IgD-negative memory B cell (primary cell): ENCODE measurements around the gene PLSCR5. TPM values are rescaled to one million over a fixed set of nuclear protein-coding genes. Genes with fewer than 3 reads are reported as not detected.

ENCODE experiments used
- H3K27ac Mint-ChIP-seq, 3 donors: one replicate each; pipeline ENCODE4 v1.8.0; 2020 to 2022; ENCODE audit warnings: mild to moderate bottlenecking in 3 of 3, mixed read lengths in 3 of 3, moderate library complexity in 1 of 3
- H3K27me3 Mint-ChIP-seq: one replicate; pipeline ENCODE4 v1.8.0; 2021; ENCODE audit warnings: mixed read lengths
- H3K36me3 Mint-ChIP-seq: one replicate; pipeline ENCODE4 v1.8.0; 2020; ENCODE audit warnings: mild to moderate bottlenecking, mixed read lengths
- H3K4me1 Mint-ChIP-seq, 3 donors: one replicate each; pipeline ENCODE4 v1.8.0; 2020 to 2022; ENCODE audit warnings: mixed read lengths in 3 of 3, mild to moderate bottlenecking in 1 of 3
- H3K4me3 Mint-ChIP-seq, 4 donors: one replicate each; pipeline ENCODE4 v1.8.0; 2020 to 2022; ENCODE audit warnings: mild to moderate bottlenecking in 4 of 4, mixed read lengths in 4 of 4, moderate library complexity in 3 of 4
- H3K9me3 Mint-ChIP-seq, 3 donors: one replicate each; pipeline ENCODE4 v1.8.0; 2020 to 2021; ENCODE audit warnings: mixed read lengths in 3 of 3, mild to moderate bottlenecking in 1 of 3
- polyA plus RNA-seq: library from polyadenylated mRNA; unstranded; fragments of 300-500 nt; fragmentation: Illumina TruSeq; gene quantifications from one replicate; pipeline ENCODE4 v1.2.3, GENCODE V29; 2021

PLSCR5 gene, protein sequence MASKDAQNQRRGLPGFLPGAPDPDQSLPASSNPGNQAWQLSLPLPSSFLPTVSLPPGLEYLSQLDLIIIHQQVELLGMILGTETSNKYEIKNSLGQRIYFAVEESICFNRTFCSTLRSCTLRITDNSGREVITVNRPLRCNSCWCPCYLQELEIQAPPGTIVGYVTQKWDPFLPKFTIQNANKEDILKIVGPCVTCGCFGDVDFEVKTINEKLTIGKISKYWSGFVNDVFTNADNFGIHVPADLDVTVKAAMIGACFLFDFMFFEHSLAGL
- polyA plus RNA-seq = not detected

DNA sequence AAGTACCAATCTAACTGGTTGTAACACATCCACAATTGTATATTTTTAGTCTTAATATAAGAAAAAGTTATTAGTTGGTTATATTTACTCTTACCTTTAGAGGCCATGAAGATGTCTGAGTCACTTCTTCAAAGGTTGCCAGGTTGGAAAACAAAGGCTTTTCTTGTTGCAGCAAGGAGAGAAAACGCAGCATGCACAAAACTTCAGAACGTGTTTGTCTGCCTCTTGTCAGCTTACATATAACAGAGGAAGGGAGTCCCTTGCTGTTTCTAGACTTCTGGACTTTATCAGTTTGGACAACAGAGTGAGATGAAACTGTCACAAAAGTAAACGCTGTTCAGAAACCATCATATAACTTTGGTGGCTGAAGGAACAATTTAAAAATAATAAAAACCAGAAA is at the start of gene PLSCR5:
Gene PLSCR5, minus strand, starts transcription at position 241 of the 400 bp plus-strand sequence. Its CDS starts 134 bp downstream, at position 107.
- Mint-ChIP-seq H3K4me3 (no peak within 1 kb of the TSS), H3K27me3 (no peaks in the 10 kb centered on the region), H3K27ac (no peak within 1 kb of the TSS), H3K4me1 (no peaks in the 10 kb centered on the region), H3K36me3 (no peaks in the 10 kb centered on the region), H3K9me3 (peaks cover 0 to 5% (median 0%) of the 10 kb centered on the region in 3 donors)

- Mint-ChIP-seq H3K36me3 (no peaks in the 10 kb centered on the region), H3K4me1 (no peaks in the 10 kb centered on the region), H3K4me3 (no peak overlapping the region), H3K27ac (no peak overlapping the region), H3K27me3 (no peaks in the 10 kb centered on the region), H3K9me3 (peaks cover 0 to 2% (median 0%) of the 10 kb centered on the region in 3 donors)
Observed at GRCh38 chr3:146653978-146654377, 48.8 kb upstream of the PLSCR5 start.

DNA sequence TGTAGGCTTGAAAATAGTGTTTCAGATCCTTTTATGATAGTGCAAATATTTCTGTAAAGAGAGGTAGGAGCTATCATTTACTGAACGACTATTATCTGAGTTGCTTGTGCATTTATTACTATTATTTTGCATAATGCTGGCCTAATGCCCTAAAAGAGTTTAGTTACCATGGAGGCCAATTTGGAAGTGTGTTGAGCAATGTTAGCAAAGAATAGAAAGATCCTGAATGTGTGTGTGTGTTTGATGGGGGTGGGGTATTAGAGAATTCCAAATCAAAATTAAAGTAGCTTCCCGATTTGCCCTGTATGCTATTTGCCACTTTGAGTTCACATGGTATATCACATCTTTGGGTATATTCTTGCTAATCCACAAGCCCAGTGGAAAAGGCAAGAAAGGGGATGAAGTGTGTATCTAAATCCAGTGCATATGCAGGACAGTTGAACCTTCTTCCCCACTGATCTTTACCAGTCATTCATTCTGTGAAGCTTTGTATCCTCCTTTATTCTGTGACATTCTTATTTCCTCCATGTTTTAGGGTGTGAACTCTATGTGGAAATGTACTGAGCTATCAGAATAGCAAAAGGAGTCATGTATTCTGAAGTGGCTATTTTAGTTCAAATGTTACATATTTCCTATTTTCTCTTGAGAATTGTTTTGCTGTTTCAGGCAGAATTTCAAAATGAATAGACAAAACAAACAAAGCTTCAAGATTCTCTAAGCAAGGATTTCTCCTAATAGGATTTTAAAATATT is 45.7 kb upstream of the PLSCR5 start:
- H3K36me3 Mint-ChIP-seq = no peaks in the 10 kb centered on the region
- H3K4me1 Mint-ChIP-seq = no peaks in the 10 kb centered on the region
- H3K27ac Mint-ChIP-seq = no peak overlapping the region
- no peak overlapping the region for H3K4me3 Mint-ChIP-seq
- H3K9me3 Mint-ChIP-seq = no peaks in the 10 kb centered on the region
- no peaks in the 10 kb centered on the region for H3K27me3 Mint-ChIP-seq

- Mint-ChIP-seq H3K4me1 (no peaks in the 10 kb centered on the region), H3K9me3 (no peaks in the 10 kb centered on the region), H3K27me3 (no peaks in the 10 kb centered on the region), H3K4me3 (no peak overlapping the region), H3K27ac (no peak overlapping the region), H3K36me3 (no peaks in the 10 kb centered on the region)
Observed at GRCh38 chr3:146646261-146646660, 41.1 kb upstream of the PLSCR5 start.

DNA sequence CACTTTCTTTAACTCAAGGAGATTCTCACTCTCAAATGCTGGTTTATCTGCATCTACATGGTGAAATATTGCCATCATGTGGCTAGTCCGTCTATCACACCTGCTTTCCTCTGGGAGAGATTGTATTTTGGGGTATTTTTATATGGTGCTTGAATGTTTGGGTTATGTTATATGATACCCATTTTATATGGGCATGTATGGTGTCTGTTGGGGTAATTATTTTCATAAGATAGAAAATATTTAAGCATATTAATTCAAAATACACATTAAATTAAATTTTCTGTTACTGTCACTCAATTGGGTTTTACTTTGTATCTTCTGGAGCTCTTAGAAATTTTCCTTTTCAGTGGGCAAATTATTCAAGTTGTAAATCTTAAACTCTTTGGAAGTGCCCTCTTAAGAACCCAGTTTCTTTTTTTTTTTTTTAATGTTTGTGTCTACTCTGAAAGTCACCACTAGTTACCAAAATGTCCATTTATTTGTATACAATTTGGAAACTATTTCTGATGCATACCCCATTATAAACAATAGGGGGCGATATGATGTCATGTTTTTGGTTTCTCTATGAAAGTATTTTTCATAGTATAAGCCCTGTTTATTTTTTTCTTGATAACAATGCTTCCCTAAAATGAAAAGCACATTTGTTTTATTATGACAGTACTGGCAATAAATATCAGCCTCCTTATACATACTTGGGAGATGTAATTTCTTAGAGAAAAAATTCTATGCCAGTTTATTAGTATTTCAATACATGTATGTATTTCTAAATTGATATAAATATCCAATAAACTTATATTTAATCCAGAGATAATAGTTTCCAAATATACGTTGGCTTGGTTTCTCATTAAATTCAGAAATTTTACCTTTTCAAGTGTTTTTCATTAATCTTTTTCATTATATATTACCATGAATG is 36.1 kb upstream of the PLSCR5 start:
- H3K27me3 Mint-ChIP-seq = peaks cover 5% of the 10 kb centered on the region
- H3K36me3 Mint-ChIP-seq = no peaks in the 10 kb centered on the region
- no peak overlapping the region for H3K27ac Mint-ChIP-seq
- no peaks in the 10 kb centered on the region for H3K9me3 Mint-ChIP-seq
- no peaks in the 10 kb centered on the region for H3K4me1 Mint-ChIP-seq
- no peak overlapping the region for H3K4me3 Mint-ChIP-seq

GRCh38 chr3:146640361-146640760 is 35.2 kb upstream of the PLSCR5 start:
- no peaks in the 10 kb centered on the region for H3K4me1 Mint-ChIP-seq
- H3K9me3 Mint-ChIP-seq = no peaks in the 10 kb centered on the region
- peaks cover 5% of the 10 kb centered on the region for H3K27me3 Mint-ChIP-seq
- no peak overlapping the region for H3K27ac Mint-ChIP-seq
- no peaks in the 10 kb centered on the region for H3K36me3 Mint-ChIP-seq
- no peak overlapping the region for H3K4me3 Mint-ChIP-seq

GRCh38 chr3:146638718-146639117 is 33.6 kb upstream of the PLSCR5 start:
- no peak overlapping the region for H3K4me3 Mint-ChIP-seq
- H3K27ac Mint-ChIP-seq = no peak overlapping the region
- H3K4me1 Mint-ChIP-seq = no peaks in the 10 kb centered on the region
- no peaks in the 10 kb centered on the region for H3K36me3 Mint-ChIP-seq
- H3K27me3 Mint-ChIP-seq = peaks cover 5% of the 10 kb centered on the region
- no peaks in the 10 kb centered on the region for H3K9me3 Mint-ChIP-seq

- H3K4me3 Mint-ChIP-seq = no peak overlapping the region
- H3K9me3 Mint-ChIP-seq = no peaks in the 10 kb centered on the region
- H3K27me3 Mint-ChIP-seq = peaks cover 5% of the 10 kb centered on the region
- H3K4me1 Mint-ChIP-seq = no peaks in the 10 kb centered on the region
- no peaks in the 10 kb centered on the region for H3K36me3 Mint-ChIP-seq
- H3K27ac Mint-ChIP-seq = no peak overlapping the region
Observed at GRCh38 chr3:146637871-146638270, 32.7 kb upstream of the PLSCR5 start.

DNA sequence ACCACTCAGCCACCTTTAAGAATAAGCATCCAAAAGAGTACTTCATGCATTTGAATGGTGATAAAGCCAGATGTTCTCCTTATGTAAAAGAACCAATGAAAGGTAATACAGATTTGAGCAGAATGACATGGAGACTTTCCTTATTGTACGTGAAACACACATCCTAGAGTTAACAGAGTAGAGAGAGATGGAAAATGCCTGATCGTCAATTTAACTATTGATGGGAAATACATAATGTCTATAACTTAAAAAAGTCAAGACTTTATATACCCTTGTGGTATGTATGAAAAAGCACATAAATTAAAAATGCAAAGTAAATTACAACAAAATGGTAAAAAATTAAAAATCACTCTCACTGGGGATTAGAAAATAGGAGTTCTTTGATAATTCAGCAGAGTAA is 31.7 kb upstream of the PLSCR5 start:
- Mint-ChIP-seq H3K27ac (no peak overlapping the region), H3K4me1 (no peaks in the 10 kb centered on the region), H3K4me3 (no peak overlapping the region), H3K27me3 (peaks cover 7% of the 10 kb centered on the region), H3K36me3 (no peaks in the 10 kb centered on the region), H3K9me3 (no peaks in the 10 kb centered on the region)

DNA sequence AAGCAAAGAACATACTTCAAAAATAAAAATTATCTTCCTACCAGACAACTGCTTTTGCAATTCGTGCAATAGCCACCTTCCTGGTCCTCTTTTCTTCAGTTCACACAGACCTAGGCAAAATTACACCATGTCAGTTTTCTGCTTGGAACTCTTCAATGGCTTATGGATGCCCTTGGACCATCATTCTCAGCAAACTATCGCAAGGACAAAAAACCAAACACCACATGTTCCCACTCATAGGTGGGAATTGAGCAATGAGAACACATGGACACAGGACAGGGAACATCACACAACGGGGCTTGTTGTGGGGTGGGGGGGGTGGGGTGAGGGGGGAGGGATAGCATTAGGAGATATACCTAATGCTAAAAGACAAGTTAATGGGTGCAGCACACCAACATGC is 29.2 kb upstream of the PLSCR5 start:
- no peaks in the 10 kb centered on the region for H3K36me3 Mint-ChIP-seq
- no peaks in the 10 kb centered on the region for H3K9me3 Mint-ChIP-seq
- no peak overlapping the region for H3K4me3 Mint-ChIP-seq
- H3K27ac Mint-ChIP-seq = no peak overlapping the region
- peaks cover 7% of the 10 kb centered on the region for H3K27me3 Mint-ChIP-seq
- H3K4me1 Mint-ChIP-seq = no peaks in the 10 kb centered on the region

DNA sequence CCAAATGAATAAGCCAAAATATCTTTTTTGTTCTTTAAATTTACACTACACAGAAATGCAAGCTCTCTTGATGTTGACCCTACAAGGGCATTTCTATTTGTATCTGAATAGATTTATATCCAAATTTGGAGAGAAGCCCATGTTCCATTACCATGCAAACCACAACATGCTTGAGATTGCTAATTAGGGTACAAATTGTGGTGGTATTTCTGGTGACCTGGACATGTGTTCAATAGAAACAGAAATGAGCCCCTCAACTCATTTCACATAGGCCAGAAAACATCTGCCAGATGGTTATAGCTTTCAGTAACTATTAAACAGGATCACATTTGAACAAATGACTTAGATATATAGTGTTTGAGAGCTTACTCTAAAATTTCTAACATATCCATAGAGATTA is 23.5 kb upstream of the PLSCR5 start:
- peaks cover 2% of the 10 kb centered on the region for H3K27me3 Mint-ChIP-seq
- H3K4me1 Mint-ChIP-seq = peaks cover 0 to 10% (median 2%) of the 10 kb centered on the region in 3 donors
- H3K9me3 Mint-ChIP-seq = no peaks in the 10 kb centered on the region
- H3K27ac Mint-ChIP-seq = no peak overlapping the region
- no peaks in the 10 kb centered on the region for H3K36me3 Mint-ChIP-seq
- H3K4me3 Mint-ChIP-seq = no peak overlapping the region

DNA sequence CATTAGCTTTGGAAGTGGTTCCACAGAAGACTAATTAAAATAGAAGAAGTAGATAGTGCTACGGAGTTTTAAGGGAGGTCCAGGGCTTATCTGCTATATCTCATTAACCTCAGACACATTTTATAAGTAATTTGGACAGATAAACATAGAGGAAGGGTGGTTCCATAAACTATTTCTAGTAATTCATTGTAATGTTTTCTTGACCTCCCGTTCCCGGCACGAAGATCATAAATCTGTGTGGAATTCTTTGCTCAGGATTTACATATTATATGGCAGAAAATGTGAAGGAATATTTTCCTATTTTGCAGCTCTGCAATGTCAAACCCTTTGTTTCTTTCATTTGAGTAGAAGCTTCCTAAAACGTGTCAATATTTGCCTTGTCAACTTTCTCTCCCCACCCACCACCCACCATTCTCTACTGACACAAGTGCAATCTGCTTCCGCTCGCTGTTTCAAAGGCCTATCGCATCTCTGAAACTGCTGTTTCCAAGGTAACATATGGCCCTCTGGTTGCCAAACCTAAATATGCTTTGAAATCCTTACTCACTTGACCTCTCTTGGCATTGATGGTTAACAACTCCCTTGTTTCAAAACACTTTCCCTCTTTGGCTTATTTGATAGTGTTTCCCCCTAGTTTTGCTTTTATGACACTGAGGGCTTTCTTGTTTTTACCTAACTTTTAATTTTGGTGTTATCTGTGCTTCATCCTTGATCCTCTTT is 21.4 kb upstream of the PLSCR5 start:
- no peak overlapping the region for H3K27ac Mint-ChIP-seq
- H3K36me3 Mint-ChIP-seq = no peaks in the 10 kb centered on the region
- no peaks in the 10 kb centered on the region for H3K9me3 Mint-ChIP-seq
- no peak overlapping the region for H3K4me3 Mint-ChIP-seq
- peaks cover 0 to 10% (median 2%) of the 10 kb centered on the region in 3 donors for H3K4me1 Mint-ChIP-seq
- H3K27me3 Mint-ChIP-seq = no peaks in the 10 kb centered on the region

- H3K27me3 Mint-ChIP-seq = no peaks in the 10 kb centered on the region
- H3K27ac Mint-ChIP-seq = no peak overlapping the region
- H3K9me3 Mint-ChIP-seq = no peaks in the 10 kb centered on the region
- H3K4me3 Mint-ChIP-seq = peak overlapping the region in 2 of 4 donors; percentile 10 to 32
- H3K4me1 Mint-ChIP-seq = peaks cover 0 to 10% (median 2%) of the 10 kb centered on the region in 3 donors
- no peaks in the 10 kb centered on the region for H3K36me3 Mint-ChIP-seq
Observed at GRCh38 chr3:146625186-146625775, 20.1 kb upstream of the PLSCR5 start.

- H3K4me3 Mint-ChIP-seq = no peak overlapping the region
- peaks cover 0 to 10% (median 2%) of the 10 kb centered on the region in 3 donors for H3K4me1 Mint-ChIP-seq
- H3K27ac Mint-ChIP-seq = no peak overlapping the region
- H3K9me3 Mint-ChIP-seq = no peaks in the 10 kb centered on the region
- no peaks in the 10 kb centered on the region for H3K36me3 Mint-ChIP-seq
- no peaks in the 10 kb centered on the region for H3K27me3 Mint-ChIP-seq
Observed at GRCh38 chr3:146621723-146622122, 16.6 kb upstream of the PLSCR5 start.
